Fibroblast of lung (primary cell): ENCODE results near the gene PRELP.

Source experiments
- EZH2 ChIP-seq: IDR thresholded peaks from 2 replicates; pipeline ENCODE4 v1.5.1; 2012; ENCODE audit warnings: low read length, control low read depth, mild to moderate bottlenecking; ENCODE audit errors: missing control alignments
- TF ChIP-seq, protein P1 (sequence below), 2 donors: IDR thresholded peaks in 1 of 2; conservative IDR thresholded peaks in 1 of 2; 1 replicate in 1 of 2; 2 replicates in 1 of 2; pipeline ENCODE4 v1.5.1; 2011 to 2012; ENCODE audit warnings: low read length in 2 of 2, control low read depth in 1 of 2, inconsistent platforms in 1 of 2, low read depth in 1 of 2, mild to moderate bottlenecking in 1 of 2

DNA sequence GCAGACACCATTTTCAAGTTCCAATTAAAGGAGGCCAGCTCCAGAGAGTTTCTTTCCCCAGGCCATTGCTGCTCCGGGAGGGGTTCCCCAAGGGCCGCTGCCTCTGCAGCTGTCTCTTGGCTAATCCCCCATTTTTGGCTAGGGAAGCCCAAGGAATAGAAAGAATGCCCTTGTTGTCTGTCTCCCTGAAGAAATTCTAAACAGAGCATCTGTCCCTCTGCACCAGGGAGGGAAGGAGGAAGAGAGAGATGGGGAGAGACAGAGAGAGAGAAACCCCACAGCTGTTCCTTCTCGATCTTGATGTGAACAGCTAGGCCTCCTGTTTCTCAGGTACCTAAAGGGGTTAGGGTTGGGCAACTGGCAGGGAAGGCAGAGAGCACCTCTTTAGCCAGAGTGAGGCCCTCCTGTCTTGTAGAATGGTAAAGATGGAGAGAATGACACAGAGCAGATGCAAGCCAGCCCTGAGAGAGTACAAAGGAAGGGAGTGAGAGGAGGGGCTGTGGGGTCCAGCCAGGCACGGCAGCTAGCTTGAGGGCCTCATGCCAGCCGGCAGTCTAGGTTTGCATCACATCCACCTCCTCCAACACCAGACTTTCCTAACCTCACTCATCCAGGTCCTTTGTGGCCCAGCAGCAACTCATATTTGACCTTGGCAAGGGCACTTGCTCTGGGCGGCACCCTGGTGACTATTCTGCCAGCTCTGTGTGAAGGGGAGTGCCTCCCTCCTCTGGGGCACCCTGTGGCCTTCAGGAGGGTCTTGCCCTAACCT is 31.4 kb downstream of the PRELP start:
- no peak for TF ChIP-seq EZH2
- TF ChIP-seq, protein P1, sequence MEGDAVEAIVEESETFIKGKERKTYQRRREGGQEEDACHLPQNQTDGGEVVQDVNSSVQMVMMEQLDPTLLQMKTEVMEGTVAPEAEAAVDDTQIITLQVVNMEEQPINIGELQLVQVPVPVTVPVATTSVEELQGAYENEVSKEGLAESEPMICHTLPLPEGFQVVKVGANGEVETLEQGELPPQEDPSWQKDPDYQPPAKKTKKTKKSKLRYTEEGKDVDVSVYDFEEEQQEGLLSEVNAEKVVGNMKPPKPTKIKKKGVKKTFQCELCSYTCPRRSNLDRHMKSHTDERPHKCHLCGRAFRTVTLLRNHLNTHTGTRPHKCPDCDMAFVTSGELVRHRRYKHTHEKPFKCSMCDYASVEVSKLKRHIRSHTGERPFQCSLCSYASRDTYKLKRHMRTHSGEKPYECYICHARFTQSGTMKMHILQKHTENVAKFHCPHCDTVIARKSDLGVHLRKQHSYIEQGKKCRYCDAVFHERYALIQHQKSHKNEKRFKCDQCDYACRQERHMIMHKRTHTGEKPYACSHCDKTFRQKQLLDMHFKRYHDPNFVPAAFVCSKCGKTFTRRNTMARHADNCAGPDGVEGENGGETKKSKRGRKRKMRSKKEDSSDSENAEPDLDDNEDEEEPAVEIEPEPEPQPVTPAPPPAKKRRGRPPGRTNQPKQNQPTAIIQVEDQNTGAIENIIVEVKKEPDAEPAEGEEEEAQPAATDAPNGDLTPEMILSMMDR (conservative IDR thresholded peaks at IDR 0.05 in 1 of 2, IDR thresholded peaks at IDR 0.05 in 1 of 2; ENCODE audit: low read depth in 1 of 2, low read length in 2 of 2) = no peak
